Endothelial cell of umbilical vein (primary cell): ENCODE results near the gene C17orf107. TPM values are rescaled to one million over a fixed set of nuclear protein-coding genes. Genes with fewer than 3 reads are reported as not detected.

Experiments
- Bru-seq: library from RNA; stranded (reverse); fragments of 400-500 nt; gene quantifications from one replicate; lab custom pipeline; 2021; lab: Mats Ljungman, UMichigan
- BruChase-seq, 2 experiments: library from RNA; stranded (reverse); fragments of 400-500 nt; gene quantifications; one replicate each; lab custom pipeline; 2021; lab: Mats Ljungman, UMichigan
- BruUV-seq: library from RNA; stranded (reverse); fragments of 400-500 nt; replicated peaks from 2 replicates; lab custom pipeline; 2021; lab: Mats Ljungman, UMichigan
- CTCF ChIA-PET: fragments of 300-600, 350-600 bp; sonication (Branson Sonifier 250); formaldehyde crosslinking; loops from one replicate; lab custom pipeline; 2021; ENCODE audit warnings: antibody characterized with exemption, inconsistent platforms; lab: Charles Lee
- POLR2A ChIA-PET: fragments of 300-600, 350-600 bp; sonication (Branson Sonifier 250); formaldehyde crosslinking; loops from one replicate; lab custom pipeline; 2021; ENCODE audit warnings: antibody characterized with exemption, inconsistent platforms; lab: Charles Lee
- DNase-seq: peaks from one replicate; pipeline ENCODE4 v3.0.0-alpha.2; 2011; ENCODE audit warnings: low read depth, low spot score
- FAIRE-seq: peaks from 2 replicates; lab custom pipeline; 2011; peaks lifted over from hg19 to GRCh38; lab: Jason Lieb, UNC
- H2AFZ ChIP-seq: 2 replicates; pipeline ENCODE4 v1.6.0; 2012; ENCODE audit warnings: low read depth, low read length, control low read depth, inconsistent platforms
- H3K27ac ChIP-seq: 2 replicates; pipeline ENCODE4 v1.5.1; 2011; ENCODE audit warnings: low read depth, mild to moderate bottlenecking, control low read depth, low read length, moderate library complexity; ENCODE audit not compliant: insufficient read depth
- H3K27me3 ChIP-seq, 2 experiments: 2 replicates each; pipeline versions ENCODE4 v1.6.0 to v1.6.1; 2011; ENCODE audit warnings: low read length in 2 of 2, mixed read lengths in 1 of 2; ENCODE audit not compliant: control insufficient read depth in 2 of 2, insufficient read depth in 2 of 2
- H3K36me3 ChIP-seq, 2 experiments: 2 replicates in 1 of 2; 3 replicates in 1 of 2; pipeline ENCODE4 v1.5.1; 2011; ENCODE audit warnings: low read length in 2 of 2, mild to moderate bottlenecking in 1 of 2, moderate library complexity in 1 of 2; ENCODE audit not compliant: control insufficient read depth in 2 of 2, insufficient read depth in 2 of 2; ENCODE audit errors: extremely low read depth in 1 of 2
- H3K4me1 ChIP-seq: 3 replicates; pipeline ENCODE4 v1.5.1; 2011; ENCODE audit warnings: mild to moderate bottlenecking, low read length; ENCODE audit not compliant: control insufficient read depth, insufficient read depth; ENCODE audit errors: extremely low read depth
- H3K4me2 ChIP-seq: 2 replicates; pipeline ENCODE4 v1.6.1; 2011; ENCODE audit warnings: low read length, control low read depth, mixed read lengths; ENCODE audit not compliant: insufficient read depth
- H3K4me3 ChIP-seq, 3 experiments: fragments of 200-600 bp in 1 of 3; sonication (generic), shearing (Covaris generic) in 1 of 3; replicated peaks in 1 of 3; 2 replicates each; pipeline ENCODE4 v1.5.1; 2011 to 2016; ENCODE audit warnings: control low read depth in 3 of 3, low read length in 3 of 3, mild to moderate bottlenecking in 2 of 3, inconsistent platforms in 1 of 3, low read depth in 1 of 3, moderate library complexity in 1 of 3; ENCODE audit not compliant: insufficient read depth in 1 of 3
- H3K79me2 ChIP-seq: 2 replicates; pipeline ENCODE4 v1.6.0; 2012; ENCODE audit warnings: low read length, inconsistent platforms; ENCODE audit not compliant: control insufficient read depth, insufficient read depth
- H3K9ac ChIP-seq: replicated peaks from 2 replicates; pipeline ENCODE3; 2011; ENCODE audit warnings: low read length, control low read depth; ENCODE audit not compliant: insufficient read depth; ENCODE audit errors: extremely low read depth
- H3K9me1 ChIP-seq: replicated peaks from 3 replicates; pipeline ENCODE4 v1.6.0; 2011; ENCODE audit warnings: mild to moderate bottlenecking, low read length; ENCODE audit not compliant: control insufficient read depth, insufficient read depth; ENCODE audit errors: extremely low read depth
- H3K9me3 ChIP-seq: replicated peaks from 2 replicates; pipeline ENCODE4 v1.5.1; 2012; ENCODE audit warnings: low read length, inconsistent platforms; ENCODE audit not compliant: control insufficient read depth, insufficient read depth
- H4K20me1 ChIP-seq: replicated peaks from 2 replicates; pipeline ENCODE3; 2011; ENCODE audit warnings: mild to moderate bottlenecking, low read length; ENCODE audit not compliant: control insufficient read depth, insufficient read depth; ENCODE audit errors: extremely low read depth
- EZH2 ChIP-seq: IDR thresholded peaks from 2 replicates; pipeline ENCODE4 v1.6.1; 2012; ENCODE audit warnings: borderline replicate concordance, low read depth, mild to moderate bottlenecking, moderate library complexity, low read length, inconsistent platforms; ENCODE audit not compliant: severe bottlenecking
- FOS ChIP-seq: IDR thresholded peaks from 2 replicates; pipeline ENCODE4 v1.6.1; 2011; ENCODE audit warnings: mild to moderate bottlenecking, low read length, moderate library complexity, borderline replicate concordance; ENCODE audit not compliant: insufficient read depth
- GATA2 ChIP-seq: IDR thresholded peaks from 2 replicates; pipeline ENCODE4 v1.7.0; 2011; ENCODE audit warnings: low read depth, mild to moderate bottlenecking, moderate library complexity, mixed read lengths, low read length; ENCODE audit not compliant: insufficient read length, insufficient read depth
- JUN ChIP-seq: IDR thresholded peaks from 2 replicates; pipeline ENCODE4 v1.6.1; 2011; ENCODE audit warnings: borderline replicate concordance, low read depth; ENCODE audit not compliant: insufficient read length, insufficient read depth
- MYC ChIP-seq: IDR thresholded peaks from one replicate; pipeline ENCODE4 v1.6.1; 2011; ENCODE audit warnings: mild to moderate bottlenecking, low read depth, low read length
- POLR2A ChIP-seq: IDR thresholded peaks from 2 replicates; pipeline ENCODE4 v1.6.1; 2012; ENCODE audit warnings: low read depth, mild to moderate bottlenecking, control low read depth, low read length
- POLR2AphosphoS5 ChIP-seq: IDR thresholded peaks from 2 replicates; pipeline ENCODE4 v1.6.1; 2012; ENCODE audit warnings: low read depth, mild to moderate bottlenecking, control low read depth, low read length, moderate library complexity; ENCODE audit not compliant: insufficient read depth
- dilution Hi-C: fragments of 300-500 bp; cut with MboI; formaldehyde crosslinking; loops from one replicate; pipeline ENCODE4 v1.15.0; 2019; ENCODE audit warnings: low sequenced_read_pairs; ENCODE audit not compliant: extremely low pct_ligation_motif_present
- intact Hi-C: fragments of 100-400 bp; cut with micrococcal nuclease; formaldehyde crosslinking; loops from one replicate; pipeline ENCODE4 v1.10.0; 2022
- long read RNA-seq: library from polyadenylated mRNA; stranded (forward); transcript quantifications from one replicate; pipeline ENCODE4 v2.0.0, GENCODE V29; 2021
- polyA minus RNA-seq, 3 experiments: library from RNA; depleted of rRNA, polyadenylated mRNA; stranded (reverse); fragments of >200 nt; gene quantifications; 1 replicate in 1 of 3; 2 replicates in 2 of 3; pipeline ENCODE4 v1.2.3, GENCODE V29; 2011
- polyA plus RNA-seq, 4 experiments: library from polyadenylated mRNA; depleted of rRNA in 3 of 4; stranded (reverse) in 3 of 4; unstranded in 1 of 4; fragments of >200 nt; gene quantifications; 2 replicates each; pipeline versions ENCODE4 v1.2.1 to v1.2.3, GENCODE V29; 2011 to 2012; ENCODE audit warnings: missing spikeins in 1 of 4
- total RNA-seq: library from RNA; stranded (reverse); gene quantifications from 2 replicates; pipeline ENCODE4 v1.2.3, GENCODE V29; 2021
- TF ChIP-seq, protein P1 (sequence below), 2 donors: IDR thresholded peaks; 1 replicate in 1 of 2; 2 replicates in 1 of 2; pipeline ENCODE4 v1.5.1; 2011; ENCODE audit warnings: low read length in 2 of 2, mild to moderate bottlenecking in 2 of 2, moderate library complexity in 2 of 2, control low read depth in 1 of 2, inconsistent platforms in 1 of 2, low read depth in 1 of 2; ENCODE audit not compliant: insufficient read depth in 1 of 2; ENCODE audit errors: extremely low read depth in 1 of 2
- TF ChIP-seq, protein P2 (sequence below): IDR thresholded peaks from 2 replicates; pipeline ENCODE4 v1.6.1; 2011; ENCODE audit not compliant: insufficient read depth, insufficient read length

Gene C17orf107
- total RNA-seq = 1.0 and 1.5 TPM in 2 replicates
- 0.68 and 0.86 TPM in 2 replicates for polyA plus RNA-seq
- polyA plus RNA-seq (2011; cell fraction: cytosol; rRNA removed) = 0.36 and 0.62 TPM in 2 replicates
- 0.75 and 1.3 TPM in 2 replicates for polyA plus RNA-seq (2011; cell fraction: nucleus; rRNA removed)
- polyA plus RNA-seq (2012) = 0.39 and 1.6 TPM in 2 replicates
- polyA minus RNA-seq = 0.75 and 1.1 TPM in 2 replicates
- not detected for polyA minus RNA-seq (2011; cell fraction: cytosol; rRNA and poly(A)+ RNA removed)
- polyA minus RNA-seq (2011; cell fraction: nucleus; rRNA and poly(A)+ RNA removed) = 1.3 and 3.8 TPM in 2 replicates
- Bru-seq, nascent RNA = percentile 22 among the genes with signal in this experiment
- BruChase-seq, experiment 1, labeled RNA remaining after a 6-hour chase = percentile 46 among the genes with signal in this experiment
- BruChase-seq, experiment 2, labeled RNA remaining after a 2-hour chase = percentile 34 among the genes with signal in this experiment
- long read RNA-seq = 0 reads

DNA sequence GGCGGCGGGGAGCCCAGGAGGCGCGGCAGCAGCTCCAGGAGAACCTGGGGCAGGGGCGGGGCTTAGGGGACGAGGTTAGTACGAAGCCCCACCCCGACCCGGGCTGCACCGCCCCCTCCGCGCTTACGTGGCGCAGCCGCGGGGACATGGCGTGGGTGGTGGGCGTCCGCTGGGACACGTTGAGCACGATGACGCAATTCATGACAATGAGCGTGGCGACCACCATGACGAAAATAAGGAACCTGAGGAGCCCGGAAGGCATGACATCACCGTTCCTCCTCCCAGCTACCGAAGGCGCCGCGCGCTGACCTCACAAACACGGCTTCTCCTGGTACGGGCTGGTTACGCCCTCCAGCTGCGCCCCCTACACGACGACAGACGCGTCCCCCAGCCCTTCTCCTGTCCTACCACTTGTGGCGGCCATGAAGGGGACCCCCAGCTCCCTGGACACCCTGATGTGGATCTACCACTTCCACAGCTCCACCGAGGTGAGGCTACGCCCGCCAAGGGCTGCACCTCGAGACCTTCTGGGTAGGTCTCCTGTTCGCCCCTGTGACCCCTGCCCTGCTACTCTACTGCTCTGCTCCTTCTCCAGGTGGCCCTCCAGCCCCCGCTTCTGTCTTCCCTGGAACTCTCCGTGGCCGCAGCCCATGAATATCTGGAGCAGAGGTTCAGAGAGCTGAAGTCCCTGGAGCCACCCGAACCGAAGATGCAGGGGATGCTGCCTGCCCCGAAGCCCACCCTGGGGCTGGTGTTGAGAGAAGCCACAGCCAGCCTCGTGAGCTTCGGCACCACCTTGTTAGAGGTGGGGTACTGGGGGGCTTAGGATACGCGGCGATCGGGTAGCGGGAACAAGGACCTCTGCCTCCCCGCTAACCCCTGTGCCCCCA is at the start of gene C17orf107:
TSS of gene C17orf107 (plus strand) at position 196 of the 890 bp plus-strand sequence. CDS start at position 423, 227 bp downstream.
- dilution Hi-C loops (no loop called here), intact Hi-C loops (loop anchor here (5.0 kb wide), 2 partner anchors 112 to 167 kb away; partner anchors contain the start of genes GLTPD2, MED11 and VMO1)
- BruUV-seq = no TSS peak
- H3K27ac ChIP-seq = no peak within 1 kb of the TSS
- H3K4me3 ChIP-seq = peak within 1 kb of the TSS in 2 of 3 experiments; percentile 12 to 32
- peak within 1 kb of the TSS; percentile 34 for H3K9ac ChIP-seq
- peaks cover 0 to 24% of the 10 kb centered on the region in 2 experiments for H3K36me3 ChIP-seq
- peak within 1 kb of the TSS; percentile 67 for H3K4me2 ChIP-seq
- TF ChIP-seq FOS (no peak), POLR2AphosphoS5 (peak; percentile 55), MYC (no peak), POLR2A (peak; percentile 19), GATA2 (no peak), JUN (peak; percentile 50), EZH2 (peak; percentile 30)
- TF ChIP-seq, protein P1, sequence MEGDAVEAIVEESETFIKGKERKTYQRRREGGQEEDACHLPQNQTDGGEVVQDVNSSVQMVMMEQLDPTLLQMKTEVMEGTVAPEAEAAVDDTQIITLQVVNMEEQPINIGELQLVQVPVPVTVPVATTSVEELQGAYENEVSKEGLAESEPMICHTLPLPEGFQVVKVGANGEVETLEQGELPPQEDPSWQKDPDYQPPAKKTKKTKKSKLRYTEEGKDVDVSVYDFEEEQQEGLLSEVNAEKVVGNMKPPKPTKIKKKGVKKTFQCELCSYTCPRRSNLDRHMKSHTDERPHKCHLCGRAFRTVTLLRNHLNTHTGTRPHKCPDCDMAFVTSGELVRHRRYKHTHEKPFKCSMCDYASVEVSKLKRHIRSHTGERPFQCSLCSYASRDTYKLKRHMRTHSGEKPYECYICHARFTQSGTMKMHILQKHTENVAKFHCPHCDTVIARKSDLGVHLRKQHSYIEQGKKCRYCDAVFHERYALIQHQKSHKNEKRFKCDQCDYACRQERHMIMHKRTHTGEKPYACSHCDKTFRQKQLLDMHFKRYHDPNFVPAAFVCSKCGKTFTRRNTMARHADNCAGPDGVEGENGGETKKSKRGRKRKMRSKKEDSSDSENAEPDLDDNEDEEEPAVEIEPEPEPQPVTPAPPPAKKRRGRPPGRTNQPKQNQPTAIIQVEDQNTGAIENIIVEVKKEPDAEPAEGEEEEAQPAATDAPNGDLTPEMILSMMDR (IDR thresholded peaks at IDR 0.05; ENCODE audit: extremely low read depth in 1 of 2, insufficient read depth in 1 of 2, low read depth in 1 of 2, low read length in 2 of 2) = no peak
- TF ChIP-seq, protein P2, sequence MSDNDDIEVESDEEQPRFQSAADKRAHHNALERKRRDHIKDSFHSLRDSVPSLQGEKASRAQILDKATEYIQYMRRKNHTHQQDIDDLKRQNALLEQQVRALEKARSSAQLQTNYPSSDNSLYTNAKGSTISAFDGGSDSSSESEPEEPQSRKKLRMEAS = no peak
- FAIRE-seq = peak; percentile 28
- DNase-seq = peak; percentile 76
- no peaks in the 10 kb centered on the region for H3K9me3 ChIP-seq
- H4K20me1 ChIP-seq = no peaks in the 10 kb centered on the region
- H3K27me3 ChIP-seq = no peaks in the 10 kb centered on the region
- peak within 1 kb of the TSS; percentile 55 for H2AFZ ChIP-seq
- ChIA-PET CTCF (interaction anchor here (0.5 to 6.9 kb wide), 10 partner anchors 10 to 191 kb away, joined by 3 to 70 read pairs (median 5); partner anchors contain the start of genes ARRB2, MED11 and PSMB6), POLR2A (interaction anchor here (0.6 kb wide), 1 partner anchor 117 kb away, joined by 4 read pairs; no protein-coding TSS in a partner anchor)
- no peaks in the 10 kb centered on the region for H3K9me1 ChIP-seq
- no peaks in the 10 kb centered on the region for H3K79me2 ChIP-seq
- peaks cover 10% of the 10 kb centered on the region for H3K4me1 ChIP-seq
